Testis (tissue), 2 donors: ENCODE results near the gene FLT1.

Experiments
- POLR2A ChIP-seq: fragments of 450-650 bp; IDR thresholded peaks from one replicate; pipeline ENCODE4 v1.6.1; 2017; ENCODE audit warnings: antibody characterized with exemption, mild to moderate bottlenecking, moderate library complexity
- TF ChIP-seq, protein P1 (sequence below), 3 experiments: fragments of 450-650 bp in 2 of 3; fragments of 200-600 bp in 1 of 3; sonication (generic) in 1 of 3; IDR thresholded peaks; one replicate each; pipeline ENCODE4 v1.5.1; 2016 to 2019; ENCODE audit warnings: antibody characterized with exemption in 3 of 3, mild to moderate bottlenecking in 2 of 3, moderate library complexity in 1 of 3

DNA sequence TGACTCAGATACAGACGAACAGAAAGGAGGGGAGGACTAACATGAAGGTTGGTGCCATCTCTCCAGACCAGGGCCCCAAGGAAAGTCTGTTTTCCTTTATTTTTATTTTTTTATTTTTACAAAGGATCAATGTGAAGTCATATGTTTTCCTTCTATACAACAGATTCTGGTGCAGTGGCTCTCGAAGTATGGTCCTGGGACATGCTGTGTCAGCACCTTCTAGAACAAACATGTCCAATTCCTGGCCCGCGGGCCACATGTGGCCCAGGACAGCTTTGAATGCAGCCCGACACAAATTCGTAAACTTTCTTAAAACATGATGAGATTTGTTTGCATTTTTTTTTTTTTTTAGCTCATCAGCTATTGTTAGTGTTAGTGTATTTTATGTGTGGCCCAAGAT is 174.7 kb downstream of the FLT1 start:
- TF ChIP-seq, protein P1, sequence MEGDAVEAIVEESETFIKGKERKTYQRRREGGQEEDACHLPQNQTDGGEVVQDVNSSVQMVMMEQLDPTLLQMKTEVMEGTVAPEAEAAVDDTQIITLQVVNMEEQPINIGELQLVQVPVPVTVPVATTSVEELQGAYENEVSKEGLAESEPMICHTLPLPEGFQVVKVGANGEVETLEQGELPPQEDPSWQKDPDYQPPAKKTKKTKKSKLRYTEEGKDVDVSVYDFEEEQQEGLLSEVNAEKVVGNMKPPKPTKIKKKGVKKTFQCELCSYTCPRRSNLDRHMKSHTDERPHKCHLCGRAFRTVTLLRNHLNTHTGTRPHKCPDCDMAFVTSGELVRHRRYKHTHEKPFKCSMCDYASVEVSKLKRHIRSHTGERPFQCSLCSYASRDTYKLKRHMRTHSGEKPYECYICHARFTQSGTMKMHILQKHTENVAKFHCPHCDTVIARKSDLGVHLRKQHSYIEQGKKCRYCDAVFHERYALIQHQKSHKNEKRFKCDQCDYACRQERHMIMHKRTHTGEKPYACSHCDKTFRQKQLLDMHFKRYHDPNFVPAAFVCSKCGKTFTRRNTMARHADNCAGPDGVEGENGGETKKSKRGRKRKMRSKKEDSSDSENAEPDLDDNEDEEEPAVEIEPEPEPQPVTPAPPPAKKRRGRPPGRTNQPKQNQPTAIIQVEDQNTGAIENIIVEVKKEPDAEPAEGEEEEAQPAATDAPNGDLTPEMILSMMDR (IDR thresholded peaks at IDR 0.05), result no peak
- TF ChIP-seq POLR2A, result no peak
